Uterus (tissue), 2 donors: Measurements from ENCODE around the gene FAM200C.

Source experiments
- POLR2A ChIP-seq, 2 donors: fragments of 450-650 bp; IDR thresholded peaks; one replicate each; pipeline ENCODE4 v1.6.1; 2016; ENCODE audit warnings: antibody characterized with exemption in 2 of 2, mild to moderate bottlenecking in 1 of 2, moderate library complexity in 1 of 2
- TF ChIP-seq, protein P1 (sequence below), 4 experiments: fragments of 200-600 bp in 2 of 4; fragments of 450-650 bp in 2 of 4; sonication (generic) in 2 of 4; IDR thresholded peaks; one replicate each; pipeline ENCODE4 v1.5.1; 2016 to 2019; ENCODE audit warnings: antibody characterized with exemption in 4 of 4, mild to moderate bottlenecking in 2 of 4, moderate library complexity in 1 of 4

- TF ChIP-seq, protein P1, sequence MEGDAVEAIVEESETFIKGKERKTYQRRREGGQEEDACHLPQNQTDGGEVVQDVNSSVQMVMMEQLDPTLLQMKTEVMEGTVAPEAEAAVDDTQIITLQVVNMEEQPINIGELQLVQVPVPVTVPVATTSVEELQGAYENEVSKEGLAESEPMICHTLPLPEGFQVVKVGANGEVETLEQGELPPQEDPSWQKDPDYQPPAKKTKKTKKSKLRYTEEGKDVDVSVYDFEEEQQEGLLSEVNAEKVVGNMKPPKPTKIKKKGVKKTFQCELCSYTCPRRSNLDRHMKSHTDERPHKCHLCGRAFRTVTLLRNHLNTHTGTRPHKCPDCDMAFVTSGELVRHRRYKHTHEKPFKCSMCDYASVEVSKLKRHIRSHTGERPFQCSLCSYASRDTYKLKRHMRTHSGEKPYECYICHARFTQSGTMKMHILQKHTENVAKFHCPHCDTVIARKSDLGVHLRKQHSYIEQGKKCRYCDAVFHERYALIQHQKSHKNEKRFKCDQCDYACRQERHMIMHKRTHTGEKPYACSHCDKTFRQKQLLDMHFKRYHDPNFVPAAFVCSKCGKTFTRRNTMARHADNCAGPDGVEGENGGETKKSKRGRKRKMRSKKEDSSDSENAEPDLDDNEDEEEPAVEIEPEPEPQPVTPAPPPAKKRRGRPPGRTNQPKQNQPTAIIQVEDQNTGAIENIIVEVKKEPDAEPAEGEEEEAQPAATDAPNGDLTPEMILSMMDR (IDR thresholded peaks at IDR 0.05), result no peak
- TF ChIP-seq POLR2A (IDR thresholded peaks at IDR 0.05), result no peak
Observed at GRCh38 chr5:160367885-160368284, 32.0 kb downstream of the FAM200C start.
